Diencephalon (tissue), 1 donor: Measurements from ENCODE around the gene MYMX. TPM values are rescaled to one million over a fixed set of nuclear protein-coding genes. Genes with fewer than 3 reads are reported as not detected.

Experiments
- small RNA-seq: library from RNA; depleted of rRNA; stranded (forward); fragments of <200 nt; gene quantifications from one replicate; pipeline ENCODE3, GENCODE V24; 2014
- total RNA-seq: library from RNA; depleted of rRNA; stranded (reverse); fragments of >200 nt; gene quantifications from one replicate; pipeline ENCODE4 v1.2.3, GENCODE V29; 2014

The MYMX gene
- total RNA-seq = not detected

GRCh38 chr6:44216677-44217331, at the start of gene MYMX:
Gene MYMX, plus strand, starts transcription at chr6:44216926. Its CDS starts 546 bp downstream, at chr6:44217472.

GRCh38 chr6:44223319-44224028, 6.7 kb downstream of the MYMX start, which contains the start of gene SLC29A1:
Gene SLC29A1, plus strand, starts transcription at chr6:44223595. Its CDS starts 3,719 bp downstream, at chr6:44227314.

GRCh38 chr6:44246663-44247337, 30.1 kb downstream of the MYMX start, which contains the start of gene HSP90AB1:
Gene HSP90AB1, plus strand, starts transcription at chr6:44247101. Its CDS starts 1,529 bp downstream, at chr6:44248630.

GRCh38 chr6:44257025-44257752, 40.5 kb downstream of the MYMX start, which contains the start of gene SLC35B2:
Gene SLC35B2, minus strand, starts transcription at chr6:44257528. Its CDS starts 118 bp downstream, at chr6:44257410.

GRCh38 chr6:44265007-44265721, 48.4 kb downstream of the MYMX start, which contains the start of gene NFKBIE:
Gene NFKBIE, minus strand, starts transcription at chr6:44265551. Its CDS starts 205 bp downstream, at chr6:44265346.

Small RNAs within 50 kb of the gene (small RNA-seq; reads per million reads assigned to genes)
- gene RN7SL811P = not detected

Other genes with a start within 250 kb of the MYMX start
- gene MRPL14, start 89.5 kb upstream of the MYMX start, total RNA-seq = 39.7 TPM
- gene TMEM63B, start 89.4 kb upstream of the MYMX start, total RNA-seq = 60.9 TPM
- not detected for gene CAPN11, start 58.1 kb upstream of the MYMX start, total RNA-seq
- gene SLC29A1, start 6.7 kb downstream of the MYMX start, total RNA-seq = 15.9 TPM
- gene HSP90AB1, start 30.2 kb downstream of the MYMX start, total RNA-seq = 534 TPM
- 33.2 TPM for gene SLC35B2, start 40.6 kb downstream of the MYMX start, total RNA-seq
- gene NFKBIE, start 48.6 kb downstream of the MYMX start, total RNA-seq = 6.7 TPM
- gene TMEM151B, start 53.5 kb downstream of the MYMX start, total RNA-seq = 40.8 TPM
- gene AARS2, start 96.4 kb downstream of the MYMX start, total RNA-seq = 11.8 TPM
- gene SPATS1, start 125.7 kb downstream of the MYMX start, total RNA-seq = 1.2 TPM
- gene CDC5L, start 170.8 kb downstream of the MYMX start, total RNA-seq = 37.4 TPM